IMR-90 (cell line): Measurements from ENCODE around the gene TICAM1. TPM values are rescaled to one million over a fixed set of nuclear protein-coding genes. Genes with fewer than 3 reads are reported as not detected.

Source experiments
- ATAC-seq: fragments of 200-7000 bp; cut with Tn5 transposase; 2 replicates; pipeline ENCODE4 v1.9.1; 2020; ENCODE audit warnings: low read depth, mild to moderate bottlenecking, moderate library complexity
- BruUV-seq: library from RNA; stranded (reverse); fragments of 400-500 nt; replicated peaks from 2 replicates; lab custom pipeline; 2021; lab: Mats Ljungman, UMichigan
- CTCF ChIA-PET: fragments of 300-600 bp; formaldehyde crosslinking; extraction: SDS; loops from one replicate; lab custom pipeline; 2021; ENCODE audit warnings: antibody characterized with exemption; lab: Yijun Ruan, JAX
- POLR2A ChIA-PET: fragments of 300-600 bp; sonication (Branson Sonifier 250); formaldehyde crosslinking; loops from one replicate; lab custom pipeline; 2022; ENCODE audit warnings: antibody characterized with exemption; ENCODE audit not compliant: unreplicated experiment; lab: Charles Lee
- DNase-seq: peaks from one replicate; pipeline ENCODE4 v3.0.0; 2013
- H2AFZ ChIP-seq: replicated peaks from 2 replicates; pipeline ENCODE3; 2013; ENCODE audit warnings: low read length, mild to moderate bottlenecking; ENCODE audit not compliant: poor library complexity
- H2AK5ac ChIP-seq: 2 replicates; pipeline ENCODE4 v1.6.1; 2013; ENCODE audit warnings: low read depth, low read length, inconsistent platforms
- H2AK9ac ChIP-seq: replicated peaks from 2 replicates; pipeline ENCODE3; 2013; ENCODE audit warnings: mild to moderate bottlenecking, low read depth, low read length, moderate library complexity; ENCODE audit not compliant: poor library complexity
- H2BK120ac ChIP-seq: 2 replicates; pipeline ENCODE4 v1.6.1; 2013; ENCODE audit warnings: low read depth, low read length, inconsistent platforms
- H2BK15ac ChIP-seq: 3 replicates; pipeline ENCODE4 v1.6.1; 2013; ENCODE audit warnings: low read depth, low read length, inconsistent platforms
- H2BK20ac ChIP-seq: 2 replicates; pipeline ENCODE4 v1.6.1; 2013; ENCODE audit warnings: low read depth, mild to moderate bottlenecking, inconsistent platforms, low read length, moderate library complexity
- H2BK5ac ChIP-seq: 2 replicates; pipeline ENCODE4 v1.6.1; 2013; ENCODE audit warnings: mild to moderate bottlenecking, low read depth, low read length, inconsistent platforms; ENCODE audit not compliant: poor library complexity, severe bottlenecking
- H3K14ac ChIP-seq: replicated peaks from 2 replicates; pipeline ENCODE4 v1.6.1; 2013; ENCODE audit warnings: low read depth, low read length, inconsistent platforms
- H3K18ac ChIP-seq: 2 replicates; pipeline ENCODE4 v1.6.1; 2013; ENCODE audit warnings: low read depth, low read length, control low read depth
- H3K23ac ChIP-seq: 2 replicates; pipeline ENCODE4 v1.6.1; 2013; ENCODE audit warnings: low read depth, low read length, inconsistent platforms
- H3K27ac ChIP-seq: 2 replicates; pipeline ENCODE4 v1.5.1; 2013; ENCODE audit warnings: mild to moderate bottlenecking, control low read depth, low read length; ENCODE audit not compliant: insufficient read depth
- H3K27me3 ChIP-seq: 2 replicates; pipeline ENCODE4 v1.6.1; 2013; ENCODE audit warnings: low read length; ENCODE audit not compliant: control insufficient read depth, insufficient read depth
- H3K36me3 ChIP-seq: 2 replicates; pipeline ENCODE4 v1.6.1; 2013; ENCODE audit warnings: low read length, mixed read lengths; ENCODE audit not compliant: control insufficient read depth, insufficient read depth
- H3K4ac ChIP-seq: 2 replicates; pipeline ENCODE4 v1.6.1; 2013; ENCODE audit warnings: low read depth, low read length, inconsistent platforms
- H3K4me1 ChIP-seq: 2 replicates; pipeline ENCODE4 v1.6.1; 2013; ENCODE audit warnings: low read length, mixed read lengths; ENCODE audit not compliant: control insufficient read depth, insufficient read depth
- H3K4me2 ChIP-seq: 2 replicates; pipeline ENCODE4 v1.6.1; 2013; ENCODE audit warnings: low read depth, mild to moderate bottlenecking, control low read depth, low read length, moderate library complexity
- H3K4me3 ChIP-seq: 2 replicates; pipeline ENCODE4 v1.5.1; 2013; ENCODE audit warnings: low read depth, mild to moderate bottlenecking, control low read depth, low read length, moderate library complexity; ENCODE audit not compliant: insufficient read depth
- H3K56ac ChIP-seq: 2 replicates; pipeline ENCODE4 v1.6.1; 2013; ENCODE audit warnings: low read length, inconsistent platforms; ENCODE audit not compliant: insufficient read depth; ENCODE audit errors: extremely low read depth
- H3K79me1 ChIP-seq, 2 experiments: 2 replicates each; pipeline ENCODE4 v1.6.1; 2013; ENCODE audit warnings: low read length in 2 of 2, inconsistent platforms in 1 of 2, low read depth in 1 of 2
- H3K9ac ChIP-seq: 2 replicates; pipeline ENCODE4 v1.6.1; 2013; ENCODE audit warnings: low read depth, low read length, control low read depth
- H3K9me1 ChIP-seq: 2 replicates; pipeline ENCODE4 v1.6.1; 2013; ENCODE audit warnings: low read length, inconsistent platforms; ENCODE audit not compliant: insufficient read depth
- H3K9me3 ChIP-seq: 2 replicates; pipeline ENCODE4 v1.6.1; 2013; ENCODE audit warnings: low read length; ENCODE audit not compliant: control insufficient read depth, insufficient read depth
- H4K20me1 ChIP-seq: 2 replicates; pipeline ENCODE4 v1.6.1; 2013; ENCODE audit warnings: low read length, inconsistent platforms; ENCODE audit not compliant: insufficient read depth
- H4K5ac ChIP-seq: 2 replicates; pipeline ENCODE4 v1.6.1; 2013; ENCODE audit warnings: mild to moderate bottlenecking, low read depth, low read length, control low read depth
- H4K8ac ChIP-seq, 2 experiments: 2 replicates each; pipeline ENCODE4 v1.6.1; 2013; ENCODE audit warnings: low read depth in 2 of 2, low read length in 2 of 2, control low read depth in 1 of 2, inconsistent platforms in 1 of 2
- H4K91ac ChIP-seq: 2 replicates; pipeline ENCODE4 v1.6.1; 2013; ENCODE audit warnings: low read depth, low read length, inconsistent platforms; ENCODE audit not compliant: insufficient read depth
- BHLHE40 ChIP-seq: fragments of 150-350 bp; IDR thresholded peaks from 2 replicates; pipeline ENCODE4 v1.6.1; 2016; ENCODE audit warnings: mild to moderate bottlenecking, low read depth, low read length
- CEBPB ChIP-seq: IDR thresholded peaks from 2 replicates; pipeline ENCODE4 v1.6.1; 2012; ENCODE audit warnings: low read depth, low read length, improper control_type of control experiment
- CHD1 ChIP-seq: IDR thresholded peaks from 2 replicates; pipeline ENCODE4 v1.6.1; 2012; ENCODE audit warnings: low read depth, low read length, improper control_type of control experiment
- FOS ChIP-seq: fragments of 150-350 bp; IDR thresholded peaks from 2 replicates; pipeline ENCODE4 v1.6.1; 2016; ENCODE audit warnings: low read depth, low read length
- MAFK ChIP-seq: IDR thresholded peaks from 2 replicates; pipeline ENCODE4 v1.6.1; 2012; ENCODE audit warnings: low read depth, low read length, improper control_type of control experiment
- MAZ ChIP-seq: IDR thresholded peaks from 2 replicates; pipeline ENCODE4 v1.6.1; 2012; ENCODE audit warnings: low read depth, mild to moderate bottlenecking, low read length, improper control_type of control experiment, moderate library complexity, borderline replicate concordance
- MXI1 ChIP-seq: IDR thresholded peaks from 2 replicates; pipeline ENCODE4 v1.6.1; 2012; ENCODE audit warnings: low read depth, mild to moderate bottlenecking, low read length, moderate library complexity, borderline replicate concordance
- NFE2L2 ChIP-seq: fragments of 150-350 bp; IDR thresholded peaks from 2 replicates; pipeline ENCODE4 v1.6.1; 2016; ENCODE audit warnings: low read depth, mild to moderate bottlenecking, low read length
- POLR2A ChIP-seq: IDR thresholded peaks from 2 replicates; pipeline ENCODE4 v1.6.1; 2012; ENCODE audit warnings: mild to moderate bottlenecking, low read depth, low read length
- RAD21 ChIP-seq: IDR thresholded peaks from 2 replicates; pipeline ENCODE4 v1.6.1; 2012; ENCODE audit warnings: low read length, improper control_type of control experiment
- RCOR1 ChIP-seq: IDR thresholded peaks from 2 replicates; pipeline ENCODE4 v1.6.1; 2012; ENCODE audit warnings: mild to moderate bottlenecking, low read length, improper control_type of control experiment; ENCODE audit not compliant: insufficient replicate concordance
- RFX5 ChIP-seq: IDR thresholded peaks from 2 replicates; pipeline ENCODE4 v1.8.0; 2012; ENCODE audit warnings: low read depth, mild to moderate bottlenecking, low read length, moderate library complexity
- SMC3 ChIP-seq: fragments of 150-350 bp; IDR thresholded peaks from 2 replicates; pipeline ENCODE4 v1.6.1; 2016; ENCODE audit warnings: low read depth, mild to moderate bottlenecking, antibody characterized with exemption, low read length, moderate library complexity
- WGBS, 2 experiments: methylation state at CpG; one replicate each; pipeline versions ENCODE4 v1.1.5 to v1.1.7; 2013; ENCODE audit warnings: missing lambda C conversion rate in 2 of 2; ENCODE audit not compliant: insufficient read length in 1 of 2; ENCODE audit errors: extremely low coverage in 2 of 2; 5-methylcytosine and 5-hydroxymethylcytosine counted together
- dilution Hi-C: fragments of 300-500 bp; cut with HindIII; formaldehyde crosslinking; loops from one replicate; pipeline ENCODE4 v1.14.3; 2018; ENCODE audit warnings: low sequenced_read_pairs; ENCODE audit not compliant: unreplicated experiment
- in situ Hi-C: fragments of 300-500 bp; cut with MboI; formaldehyde crosslinking; loops from 3 replicates; pipeline ENCODE4 v1.14.3; 2019; ENCODE audit warnings: low sequenced_read_pairs, inconsistent platforms, mixed read lengths
- intact Hi-C: fragments of 100-400 bp; cut with micrococcal nuclease; formaldehyde crosslinking; loops from 2 replicates; pipeline ENCODE4 v1.10.0; 2022
- polyA plus RNA-seq, 3 experiments: library from polyadenylated mRNA; depleted of rRNA; stranded (reverse); fragments of >200 nt; gene quantifications; 2 replicates each; pipeline ENCODE4 v1.2.3, GENCODE V29; 2012; ENCODE audit warnings: low replicate concordance in 1 of 3
- total RNA-seq: library from RNA; depleted of rRNA; stranded (reverse); fragments of >200 nt; gene quantifications from 2 replicates; pipeline ENCODE4 v1.2.3, GENCODE V29; 2012
- TF ChIP-seq, protein P1 (sequence below): fragments of 150-350 bp; IDR thresholded peaks from 2 replicates; pipeline ENCODE4 v1.6.1; 2016; ENCODE audit warnings: low read depth, mild to moderate bottlenecking, low read length, moderate library complexity, borderline replicate concordance
- TF ChIP-seq, protein P2 (sequence below): conservative IDR thresholded peaks from 2 replicates; pipeline ENCODE4 v1.5.1; 2012; ENCODE audit warnings: mild to moderate bottlenecking, low read depth, low read length, improper control_type of control experiment
- TF ChIP-seq, protein P3 (sequence below): fragments of 150-350 bp; IDR thresholded peaks from 2 replicates; pipeline ENCODE4 v1.6.1; 2017; ENCODE audit warnings: mild to moderate bottlenecking, antibody characterized with exemption, low read length, low read depth

Gene TICAM1
- total and polyA plus RNA-seq, 2 of the 4 experiments (the other 2 are of a cell fraction) = 0.90 to 9.2 TPM

DNA sequence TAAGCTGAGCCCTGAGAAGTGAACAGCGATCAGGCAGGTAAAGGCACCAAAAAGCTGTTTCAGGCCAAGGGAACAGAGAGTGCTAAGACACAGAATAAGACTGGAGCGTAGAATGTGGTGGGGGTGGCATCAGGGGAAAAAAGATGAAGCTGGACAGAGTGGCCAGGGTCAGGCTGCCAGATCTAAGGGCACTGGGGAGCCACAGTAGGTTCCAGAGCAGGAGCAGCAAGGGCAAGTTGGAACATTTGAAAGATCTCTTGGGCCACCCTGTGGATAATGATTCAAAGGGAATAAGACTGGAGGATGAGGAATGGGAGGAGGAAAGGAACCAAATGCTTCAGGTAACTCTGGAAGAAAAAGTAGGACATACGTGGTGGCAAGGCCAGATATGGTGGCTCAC, 42.4 kb upstream of the TICAM1 start:
- Histone ChIP-seq H3K27me3 (no peaks in the 10 kb centered on the region), H3K4ac (peak overlapping the region; percentile 26; the same call in 1 of the 2 replicates), H2BK20ac (no peak overlapping the region), H3K27ac (no peak overlapping the region), H2BK15ac (no peak overlapping the region), H3K4me2 (no peak overlapping the region), H3K56ac (no peak overlapping the region), H2BK5ac (no peak overlapping the region), H2AK5ac (no peak overlapping the region; the same call in 1 of the 2 replicates), H3K79me1 (peaks cover 0 to under 1% of the 10 kb centered on the region in 2 experiments; a peak in 1 of 4 replicates), H3K4me3 (no peak overlapping the region), H4K20me1 (no peaks in the 10 kb centered on the region), H3K9me3 (no peaks in the 10 kb centered on the region), H3K18ac (no peak overlapping the region), H4K8ac (no peak overlapping the region), H3K9ac (no peak overlapping the region), H3K23ac (no peak overlapping the region), H3K4me1 (peaks cover 4% of the 10 kb centered on the region; the same call in 1 of the 2 replicates), H2AFZ (no peak overlapping the region), H4K5ac (no peak overlapping the region), H3K36me3 (no peaks in the 10 kb centered on the region), H4K91ac (no peak overlapping the region), H3K14ac (no peak overlapping the region), H2BK120ac (no peak overlapping the region), H3K9me1 (no peaks in the 10 kb centered on the region), H2AK9ac (no peak overlapping the region)
- ATAC-seq (no peak), DNase-seq (no peak)
- no TSS peak for BruUV-seq
- intact Hi-C loops (no loop called here), in situ Hi-C loops (loop anchor here (5.0 kb wide), 2 partner anchors 38 to 158 kb away; no protein-coding TSS in a partner anchor), dilution Hi-C loops (no loop called here)
- ChIA-PET POLR2A (no interaction called here), CTCF (no interaction called here)
- TF ChIP-seq MXI1 (no peak), CEBPB (no peak), BHLHE40 (no peak), POLR2A (no peak), MAZ (no peak), RCOR1 (no peak), SMC3 (no peak), RAD21 (no peak), RFX5 (no peak), MAFK (no peak), NFE2L2 (no peak), FOS (no peak), CHD1 (no peak)
- TF ChIP-seq, protein P1, sequence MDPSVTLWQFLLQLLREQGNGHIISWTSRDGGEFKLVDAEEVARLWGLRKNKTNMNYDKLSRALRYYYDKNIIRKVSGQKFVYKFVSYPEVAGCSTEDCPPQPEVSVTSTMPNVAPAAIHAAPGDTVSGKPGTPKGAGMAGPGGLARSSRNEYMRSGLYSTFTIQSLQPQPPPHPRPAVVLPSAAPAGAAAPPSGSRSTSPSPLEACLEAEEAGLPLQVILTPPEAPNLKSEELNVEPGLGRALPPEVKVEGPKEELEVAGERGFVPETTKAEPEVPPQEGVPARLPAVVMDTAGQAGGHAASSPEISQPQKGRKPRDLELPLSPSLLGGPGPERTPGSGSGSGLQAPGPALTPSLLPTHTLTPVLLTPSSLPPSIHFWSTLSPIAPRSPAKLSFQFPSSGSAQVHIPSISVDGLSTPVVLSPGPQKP = no peak
- TF ChIP-seq, protein P2, sequence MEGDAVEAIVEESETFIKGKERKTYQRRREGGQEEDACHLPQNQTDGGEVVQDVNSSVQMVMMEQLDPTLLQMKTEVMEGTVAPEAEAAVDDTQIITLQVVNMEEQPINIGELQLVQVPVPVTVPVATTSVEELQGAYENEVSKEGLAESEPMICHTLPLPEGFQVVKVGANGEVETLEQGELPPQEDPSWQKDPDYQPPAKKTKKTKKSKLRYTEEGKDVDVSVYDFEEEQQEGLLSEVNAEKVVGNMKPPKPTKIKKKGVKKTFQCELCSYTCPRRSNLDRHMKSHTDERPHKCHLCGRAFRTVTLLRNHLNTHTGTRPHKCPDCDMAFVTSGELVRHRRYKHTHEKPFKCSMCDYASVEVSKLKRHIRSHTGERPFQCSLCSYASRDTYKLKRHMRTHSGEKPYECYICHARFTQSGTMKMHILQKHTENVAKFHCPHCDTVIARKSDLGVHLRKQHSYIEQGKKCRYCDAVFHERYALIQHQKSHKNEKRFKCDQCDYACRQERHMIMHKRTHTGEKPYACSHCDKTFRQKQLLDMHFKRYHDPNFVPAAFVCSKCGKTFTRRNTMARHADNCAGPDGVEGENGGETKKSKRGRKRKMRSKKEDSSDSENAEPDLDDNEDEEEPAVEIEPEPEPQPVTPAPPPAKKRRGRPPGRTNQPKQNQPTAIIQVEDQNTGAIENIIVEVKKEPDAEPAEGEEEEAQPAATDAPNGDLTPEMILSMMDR = no peak
- TF ChIP-seq, protein P3, sequence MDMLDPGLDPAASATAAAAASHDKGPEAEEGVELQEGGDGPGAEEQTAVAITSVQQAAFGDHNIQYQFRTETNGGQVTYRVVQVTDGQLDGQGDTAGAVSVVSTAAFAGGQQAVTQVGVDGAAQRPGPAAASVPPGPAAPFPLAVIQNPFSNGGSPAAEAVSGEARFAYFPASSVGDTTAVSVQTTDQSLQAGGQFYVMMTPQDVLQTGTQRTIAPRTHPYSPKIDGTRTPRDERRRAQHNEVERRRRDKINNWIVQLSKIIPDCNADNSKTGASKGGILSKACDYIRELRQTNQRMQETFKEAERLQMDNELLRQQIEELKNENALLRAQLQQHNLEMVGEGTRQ = no peak
- WGBS, 2 experiments = 91% methylated on average over 3 of the region's 3 CpGs; no CpG with 5 or more reads in 1 of the 2 experiments
